Measurements from ENCODE around the gene PPP2R5C. TPM values are rescaled to one million over a fixed set of nuclear protein-coding genes. Genes with fewer than 3 reads are reported as not detected.

Gene PPP2R5C
- total and polyA plus RNA-seq, 2 donors (not counting 3 experiments of a cell fraction or from before 2014, with no cell fraction given): 42.6 to 83.6 TPM

GRCh38 chr14:101767618-101768362 lies 6.3 kb downstream of the PPP2R5C start:
- dilution Hi-C loops (cut with MboI; ENCODE audit: extremely low pct_ligation_motif_present, low sequenced_read_pairs): no loop called here

More at GRCh38 chr14:101767618-101768362, 6.3 kb downstream of the PPP2R5C start:
- intact Hi-C loops (cut with micrococcal nuclease): loop anchor here (10.0 kb wide), 1 partner anchor 547 kb away; the partner anchor contains the start of gene ZNF839
- no peaks in the 10 kb centered on the region for H3K9me1 ChIP-seq (replicated peaks; ENCODE audit: control insufficient read depth, extremely low read depth, insufficient read depth, low read length)
- DNase-seq (ENCODE audit: low read depth, low spot score) (no peak), FAIRE-seq (no peak)
- POLR2A ChIA-PET: interaction anchor here (0.6 kb wide), 1 partner anchor 73 kb away, joined by 3 read pairs; no protein-coding TSS in a partner anchor
- no peaks in the 10 kb centered on the region for H4K20me1 ChIP-seq (replicated peaks; ENCODE audit: control insufficient read depth, extremely low read depth, insufficient read depth, low read length)
- H3K4me2 ChIP-seq (ENCODE audit: insufficient read depth, low read length): no peak overlapping the region
- H3K9me3 ChIP-seq (replicated peaks; ENCODE audit: control insufficient read depth, insufficient read depth, low read length): no peaks in the 10 kb centered on the region
- H3K27me3 ChIP-seq (ENCODE audit: control insufficient read depth in 2 of 2, insufficient read depth in 2 of 2, low read length in 2 of 2): peaks cover 3 to 8% of the 10 kb centered on the region in 2 experiments
- BruUV-seq (replicated peaks): no TSS peak
- H3K4me1 ChIP-seq (ENCODE audit: control insufficient read depth, extremely low read depth, insufficient read depth, low read length): no peaks in the 10 kb centered on the region
- TF ChIP-seq, protein P1, sequence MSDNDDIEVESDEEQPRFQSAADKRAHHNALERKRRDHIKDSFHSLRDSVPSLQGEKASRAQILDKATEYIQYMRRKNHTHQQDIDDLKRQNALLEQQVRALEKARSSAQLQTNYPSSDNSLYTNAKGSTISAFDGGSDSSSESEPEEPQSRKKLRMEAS (IDR thresholded peaks at IDR 0.05; ENCODE audit: insufficient read depth, insufficient read length): no peak
- TF ChIP-seq EZH2 (IDR thresholded peaks at IDR 0.05; ENCODE audit: borderline replicate concordance, low read depth, low read length, severe bottlenecking): no peak
- no peak for TF ChIP-seq POLR2A (IDR thresholded peaks at IDR 0.05; ENCODE audit: low read depth, low read length)
- no peak for TF ChIP-seq GATA2 (IDR thresholded peaks at IDR 0.05; ENCODE audit: insufficient read depth, insufficient read length, low read depth, low read length)
- TF ChIP-seq, protein P2, sequence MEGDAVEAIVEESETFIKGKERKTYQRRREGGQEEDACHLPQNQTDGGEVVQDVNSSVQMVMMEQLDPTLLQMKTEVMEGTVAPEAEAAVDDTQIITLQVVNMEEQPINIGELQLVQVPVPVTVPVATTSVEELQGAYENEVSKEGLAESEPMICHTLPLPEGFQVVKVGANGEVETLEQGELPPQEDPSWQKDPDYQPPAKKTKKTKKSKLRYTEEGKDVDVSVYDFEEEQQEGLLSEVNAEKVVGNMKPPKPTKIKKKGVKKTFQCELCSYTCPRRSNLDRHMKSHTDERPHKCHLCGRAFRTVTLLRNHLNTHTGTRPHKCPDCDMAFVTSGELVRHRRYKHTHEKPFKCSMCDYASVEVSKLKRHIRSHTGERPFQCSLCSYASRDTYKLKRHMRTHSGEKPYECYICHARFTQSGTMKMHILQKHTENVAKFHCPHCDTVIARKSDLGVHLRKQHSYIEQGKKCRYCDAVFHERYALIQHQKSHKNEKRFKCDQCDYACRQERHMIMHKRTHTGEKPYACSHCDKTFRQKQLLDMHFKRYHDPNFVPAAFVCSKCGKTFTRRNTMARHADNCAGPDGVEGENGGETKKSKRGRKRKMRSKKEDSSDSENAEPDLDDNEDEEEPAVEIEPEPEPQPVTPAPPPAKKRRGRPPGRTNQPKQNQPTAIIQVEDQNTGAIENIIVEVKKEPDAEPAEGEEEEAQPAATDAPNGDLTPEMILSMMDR (IDR thresholded peaks at IDR 0.05; ENCODE audit: extremely low read depth in 1 of 2, insufficient read depth in 1 of 2, low read depth in 1 of 2, low read length in 2 of 2): no peak
- TF ChIP-seq POLR2AphosphoS5 (IDR thresholded peaks at IDR 0.05; ENCODE audit: insufficient read depth, low read depth, low read length): no peak
- no peak for TF ChIP-seq MYC (IDR thresholded peaks at IDR 0.05; ENCODE audit: low read depth, low read length)
- no peak for TF ChIP-seq JUN (IDR thresholded peaks at IDR 0.05; ENCODE audit: borderline replicate concordance, insufficient read depth, insufficient read length, low read depth)
- TF ChIP-seq FOS (IDR thresholded peaks at IDR 0.05; ENCODE audit: borderline replicate concordance, insufficient read depth, low read length): no peak
- no peaks in the 10 kb centered on the region for H3K36me3 ChIP-seq (ENCODE audit: control insufficient read depth in 2 of 2, extremely low read depth in 1 of 2, insufficient read depth in 2 of 2, low read length in 2 of 2)
- no peak overlapping the region for H3K27ac ChIP-seq (ENCODE audit: insufficient read depth, low read depth, low read length)
- no peaks in the 10 kb centered on the region for H3K79me2 ChIP-seq (ENCODE audit: control insufficient read depth, insufficient read depth, low read length)
- H3K9ac ChIP-seq (replicated peaks; ENCODE audit: extremely low read depth, insufficient read depth, low read length): no peak overlapping the region
- no peak overlapping the region for H3K4me3 ChIP-seq (replicated peaks in 1 of 3; ENCODE audit: insufficient read depth in 1 of 3, low read depth in 1 of 3, low read length in 3 of 3)
- no peak overlapping the region for H2AFZ ChIP-seq (ENCODE audit: low read depth, low read length)
- CTCF ChIA-PET: interaction anchor here (1.0 to 1.7 kb wide), 2 partner anchors 60 to 186 kb away, joined by 4 to 5 read pairs; no protein-coding TSS in a partner anchor
